Left ventricle myocardium superior (tissue), 1 donor: ENCODE measurements around the gene STH. TPM values are rescaled to one million over a fixed set of nuclear protein-coding genes. Genes with fewer than 3 reads are reported as not detected.
A peak's percentile ranks its signal among the peaks of the same experiment; 100 is the strongest.
"Not testable (repeated sequence)": the region's sequence is repeated elsewhere in the genome, so short reads cannot be mapped to it uniquely, and the experiment has no call there.

Experiments used
- ATAC-seq: fragments of 200-7000 bp; cut with Tn5 transposase; one replicate; pipeline ENCODE4 v1.9.1; 2020; ENCODE audit warnings: mild to moderate bottlenecking, moderate library complexity
- DNase-seq: peaks from one replicate; pipeline ENCODE4 v3.0.0-alpha.2; 2020
- intact Hi-C: fragments of 100-400 bp; cut with micrococcal nuclease; formaldehyde crosslinking; loops from one replicate; pipeline ENCODE4 v1.11.0; 2022
- total RNA-seq: library from RNA; stranded (reverse); fragmentation: NEBNext Ultra II Directional; extraction: Animal tissue kit (Norgen Biotek cat#: 25700); gene quantifications from one replicate; pipeline ENCODE4 v1.2.1, GENCODE V29; 2021
- donor health status: DM: no; HTN: yes; CAD: no; lungs with severe emphysema.

Gene STH
- total RNA-seq, 1 donor from 2014 or later: not detected

DNA sequence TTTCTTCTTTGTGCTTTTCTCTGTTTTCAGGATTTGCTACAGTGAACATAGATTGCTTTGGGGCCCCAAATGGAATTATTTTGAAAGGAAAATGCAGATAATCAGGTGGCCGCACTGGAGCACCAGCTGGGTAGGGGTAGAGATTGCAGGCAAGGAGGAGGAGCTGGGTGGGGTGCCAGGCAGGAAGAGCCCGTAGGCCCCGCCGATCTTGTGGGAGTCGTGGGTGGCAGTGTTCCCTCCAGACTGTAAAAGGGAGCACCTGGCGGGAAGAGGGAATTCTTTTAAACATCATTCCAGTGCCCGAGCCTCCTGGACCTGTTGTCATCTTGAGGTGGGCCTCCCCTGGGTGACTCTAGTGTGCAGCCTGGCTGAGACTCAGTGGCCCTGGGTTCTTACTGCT, 1.2 kb downstream of the STH start:
- ATAC-seq (no peak), DNase-seq (no peak)
- intact Hi-C loops: loop anchor here (10.0 kb wide), 1 partner anchor 215 kb away; no protein-coding TSS in a partner anchor

DNA sequence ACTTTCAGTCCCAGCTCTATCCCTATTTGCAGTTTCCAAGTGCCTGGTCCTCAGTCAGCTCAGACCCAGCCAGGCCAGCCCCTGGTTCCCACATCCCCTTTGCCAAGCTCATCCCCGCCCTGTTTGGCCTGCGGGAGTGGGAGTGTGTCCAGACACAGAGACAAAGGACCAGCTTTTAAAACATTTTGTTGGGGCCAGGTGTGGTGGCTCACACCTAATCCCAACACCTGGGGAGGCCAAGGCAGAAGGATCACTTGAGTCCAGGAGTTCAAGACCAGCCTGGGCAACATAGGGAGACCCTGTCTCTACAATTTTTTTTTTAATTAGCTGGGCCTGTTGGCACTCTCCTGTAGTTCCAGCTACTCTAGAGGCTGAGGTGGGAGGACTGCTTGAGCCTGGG, 1.7 kb downstream of the STH start:
- ATAC-seq: no peak

DNA sequence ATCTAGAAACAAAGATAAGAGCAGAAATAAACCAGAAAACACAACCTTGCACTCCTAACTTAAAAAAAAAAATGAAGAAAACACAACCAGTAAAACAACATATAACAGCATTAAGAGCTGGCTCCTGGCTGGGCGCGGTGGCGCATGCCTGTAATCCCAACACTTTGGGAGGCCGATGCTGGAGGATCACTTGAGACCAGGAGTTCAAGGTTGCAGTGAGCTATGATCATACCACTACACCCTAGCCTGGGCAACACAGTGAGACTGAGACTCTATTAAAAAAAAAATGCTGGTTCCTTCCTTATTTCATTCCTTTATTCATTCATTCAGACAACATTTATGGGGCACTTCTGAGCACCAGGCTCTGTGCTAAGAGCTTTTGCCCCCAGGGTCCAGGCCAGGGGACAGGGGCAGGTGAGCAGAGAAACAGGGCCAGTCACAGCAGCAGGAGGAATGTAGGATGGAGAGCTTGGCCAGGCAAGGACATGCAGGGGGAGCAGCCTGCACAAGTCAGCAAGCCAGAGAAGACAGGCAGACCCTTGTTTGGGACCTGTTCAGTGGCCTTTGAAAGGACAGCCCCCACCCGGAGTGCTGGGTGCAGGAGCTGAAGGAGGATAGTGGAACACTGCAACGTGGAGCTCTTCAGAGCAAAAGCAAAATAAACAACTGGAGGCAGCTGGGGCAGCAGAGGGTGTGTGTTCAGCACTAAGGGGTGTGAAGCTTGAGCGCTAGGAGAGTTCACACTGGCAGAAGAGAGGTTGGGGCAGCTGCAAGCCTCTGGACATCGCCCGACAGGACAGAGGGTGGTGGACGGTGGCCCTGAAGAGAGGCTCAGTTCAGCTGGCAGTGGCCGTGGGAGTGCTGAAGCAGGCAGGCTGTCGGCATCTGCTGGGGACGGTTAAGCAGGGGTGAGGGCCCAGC, 2.6 kb downstream of the STH start:
- DNase-seq: no peak
- intact Hi-C loops: loop anchor here (10.0 kb wide), 1 partner anchor 213 kb away; no protein-coding TSS in a partner anchor
- ATAC-seq: no peak

More for the DNA sequence above, 1.7 kb downstream of the STH start:
- intact Hi-C loops: loop anchor here (10.0 kb wide), 1 partner anchor 214 kb away; no protein-coding TSS in a partner anchor
- no peak for DNase-seq

DNA sequence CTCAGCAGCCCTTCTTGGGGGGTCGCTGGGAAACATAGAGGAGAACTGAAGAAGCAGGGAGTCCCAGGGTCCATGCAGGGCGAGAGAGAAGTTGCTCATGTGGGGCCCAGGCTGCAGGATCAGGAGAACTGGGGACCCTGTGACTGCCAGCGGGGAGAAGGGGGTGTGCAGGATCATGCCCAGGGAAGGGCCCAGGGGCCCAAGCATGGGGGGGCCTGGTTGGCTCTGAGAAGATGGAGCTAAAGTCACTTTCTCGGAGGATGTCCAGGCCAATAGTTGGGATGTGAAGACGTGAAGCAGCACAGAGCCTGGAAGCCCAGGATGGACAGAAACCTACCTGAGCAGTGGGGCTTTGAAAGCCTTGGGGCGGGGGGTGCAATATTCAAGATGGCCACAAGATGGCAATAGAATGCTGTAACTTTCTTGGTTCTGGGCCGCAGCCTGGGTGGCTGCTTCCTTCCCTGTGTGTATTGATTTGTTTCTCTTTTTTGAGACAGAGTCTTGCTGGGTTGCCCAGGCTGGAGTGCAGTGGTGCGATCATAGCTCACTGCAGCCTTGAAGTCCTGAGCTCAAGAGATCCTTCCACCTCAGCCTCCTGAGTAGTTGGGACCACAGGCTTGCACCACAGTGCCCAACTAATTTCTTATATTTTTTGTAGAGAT, 3.4 kb downstream of the STH start:
- intact Hi-C loops: loop anchor here (10.0 kb wide), 1 partner anchor 212 kb away; no protein-coding TSS in a partner anchor
- ATAC-seq: peak; percentile 84
- peak; percentile 61 for DNase-seq

DNA sequence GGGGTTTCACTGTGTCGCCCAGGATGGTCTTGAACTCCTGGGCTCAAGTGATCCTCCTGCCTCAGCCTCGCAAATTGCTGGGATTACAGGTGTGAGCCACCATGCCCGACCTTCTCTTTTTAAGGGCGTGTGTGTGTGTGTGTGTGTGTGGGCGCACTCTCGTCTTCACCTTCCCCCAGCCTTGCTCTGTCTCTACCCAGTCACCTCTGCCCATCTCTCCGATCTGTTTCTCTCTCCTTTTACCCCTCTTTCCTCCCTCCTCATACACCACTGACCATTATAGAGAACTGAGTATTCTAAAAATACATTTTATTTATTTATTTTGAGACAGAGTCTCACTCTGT, 3.9 kb downstream of the STH start:
- DNase-seq: no peak
- intact Hi-C loops: loop anchor here (10.0 kb wide), 1 partner anchor 212 kb away; no protein-coding TSS in a partner anchor
- ATAC-seq: peak; percentile 14

DNA sequence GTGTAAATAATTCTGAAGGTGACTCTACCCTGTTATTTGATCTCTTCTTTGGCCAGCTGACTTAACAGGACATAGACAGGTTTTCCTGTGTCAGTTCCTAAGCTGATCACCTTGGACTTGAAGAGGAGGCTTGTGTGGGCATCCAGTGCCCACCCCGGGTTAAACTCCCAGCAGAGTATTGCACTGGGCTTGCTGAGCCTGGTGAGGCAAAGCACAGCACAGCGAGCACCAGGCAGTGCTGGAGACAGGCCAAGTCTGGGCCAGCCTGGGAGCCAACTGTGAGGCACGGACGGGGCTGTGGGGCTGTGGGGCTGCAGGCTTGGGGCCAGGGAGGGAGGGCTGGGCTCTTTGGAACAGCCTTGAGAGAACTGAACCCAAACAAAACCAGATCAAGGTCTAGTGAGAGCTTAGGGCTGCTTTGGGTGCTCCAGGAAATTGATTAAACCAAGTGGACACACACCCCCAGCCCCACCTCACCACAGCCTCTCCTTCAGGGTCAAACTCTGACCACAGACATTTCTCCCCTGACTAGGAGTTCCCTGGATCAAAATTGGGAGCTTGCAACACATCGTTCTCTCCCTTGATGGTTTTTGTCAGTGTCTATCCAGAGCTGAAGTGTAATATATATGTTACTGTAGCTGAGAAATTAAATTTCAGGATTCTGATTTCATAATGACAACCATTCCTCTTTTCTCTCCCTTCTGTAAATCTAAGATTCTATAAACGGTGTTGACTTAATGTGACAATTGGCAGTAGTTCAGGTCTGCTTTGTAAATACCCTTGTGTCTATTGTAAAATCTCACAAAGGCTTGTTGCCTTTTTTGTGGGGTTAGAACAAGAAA, 5.1 kb downstream of the STH start:
- DNase-seq (peak; percentile 71), ATAC-seq (peak; percentile 79)
- intact Hi-C loops: loop anchor here (10.0 kb wide), 1 partner anchor 211 kb away; no protein-coding TSS in a partner anchor

DNA sequence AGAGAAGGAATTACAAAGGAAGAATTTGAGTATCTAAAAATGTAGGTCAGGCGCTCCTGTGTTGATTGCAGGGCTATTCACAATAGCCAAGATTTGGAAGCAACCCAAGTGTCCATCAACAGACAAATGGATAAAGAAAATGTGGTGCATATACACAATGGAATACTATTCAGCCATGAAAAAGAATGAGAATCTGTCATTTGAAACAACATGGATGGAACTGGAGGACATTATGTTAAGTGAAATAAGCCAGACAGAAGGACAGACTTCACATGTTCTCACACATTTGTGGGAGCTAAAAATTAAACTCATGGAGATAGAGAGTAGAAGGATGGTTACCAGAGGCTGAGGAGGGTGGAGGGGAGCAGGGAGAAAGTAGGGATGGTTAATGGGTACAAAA, 7.0 kb downstream of the STH start:
- ATAC-seq, DNase-seq: not testable (repeated sequence)
- intact Hi-C loops: loop anchor here (10.0 kb wide), 1 partner anchor 209 kb away; no protein-coding TSS in a partner anchor

DNA sequence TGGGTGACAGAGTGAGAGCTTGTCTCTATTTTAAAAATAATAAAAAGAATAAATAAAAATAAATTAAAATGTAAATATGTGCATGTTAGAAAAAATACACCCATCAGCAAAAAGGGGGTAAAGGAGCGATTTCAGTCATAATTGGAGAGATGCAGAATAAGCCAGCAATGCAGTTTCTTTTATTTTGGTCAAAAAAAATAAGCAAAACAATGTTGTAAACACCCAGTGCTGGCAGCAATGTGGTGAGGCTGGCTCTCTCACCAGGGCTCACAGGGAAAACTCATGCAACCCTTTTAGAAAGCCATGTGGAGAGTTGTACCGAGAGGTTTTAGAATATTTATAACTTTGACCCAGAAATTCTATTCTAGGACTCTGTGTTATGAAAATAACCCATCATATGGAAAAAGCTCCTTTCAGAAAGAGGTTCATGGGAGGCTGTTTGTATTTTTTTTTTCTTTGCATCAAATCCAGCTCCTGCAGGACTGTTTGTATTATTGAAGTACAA, 8.5 kb downstream of the STH start:
- intact Hi-C loops: loop anchor here (10.0 kb wide), 1 partner anchor 207 kb away; no protein-coding TSS in a partner anchor
- ATAC-seq (no peak), DNase-seq (no peak)

DNA sequence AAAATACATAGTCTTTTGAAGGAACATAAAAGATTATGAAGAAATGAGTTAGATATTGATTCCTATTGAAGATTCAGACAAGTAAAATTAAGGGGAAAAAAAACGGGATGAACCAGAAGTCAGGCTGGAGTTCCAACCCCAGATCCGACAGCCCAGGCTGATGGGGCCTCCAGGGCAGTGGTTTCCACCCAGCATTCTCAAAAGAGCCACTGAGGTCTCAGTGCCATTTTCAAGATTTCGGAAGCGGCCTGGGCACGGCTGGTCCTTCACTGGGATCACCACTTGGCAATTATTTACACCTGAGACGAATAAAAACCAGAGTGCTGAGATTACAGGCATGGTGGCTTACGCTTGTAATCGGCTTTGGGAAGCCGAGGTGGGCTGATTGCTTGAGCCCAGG, 9.5 kb downstream of the STH start:
- no peak for DNase-seq
- ATAC-seq: no peak
- intact Hi-C loops: loop anchor here (10.0 kb wide), 1 partner anchor 206 kb away; no protein-coding TSS in a partner anchor

DNA sequence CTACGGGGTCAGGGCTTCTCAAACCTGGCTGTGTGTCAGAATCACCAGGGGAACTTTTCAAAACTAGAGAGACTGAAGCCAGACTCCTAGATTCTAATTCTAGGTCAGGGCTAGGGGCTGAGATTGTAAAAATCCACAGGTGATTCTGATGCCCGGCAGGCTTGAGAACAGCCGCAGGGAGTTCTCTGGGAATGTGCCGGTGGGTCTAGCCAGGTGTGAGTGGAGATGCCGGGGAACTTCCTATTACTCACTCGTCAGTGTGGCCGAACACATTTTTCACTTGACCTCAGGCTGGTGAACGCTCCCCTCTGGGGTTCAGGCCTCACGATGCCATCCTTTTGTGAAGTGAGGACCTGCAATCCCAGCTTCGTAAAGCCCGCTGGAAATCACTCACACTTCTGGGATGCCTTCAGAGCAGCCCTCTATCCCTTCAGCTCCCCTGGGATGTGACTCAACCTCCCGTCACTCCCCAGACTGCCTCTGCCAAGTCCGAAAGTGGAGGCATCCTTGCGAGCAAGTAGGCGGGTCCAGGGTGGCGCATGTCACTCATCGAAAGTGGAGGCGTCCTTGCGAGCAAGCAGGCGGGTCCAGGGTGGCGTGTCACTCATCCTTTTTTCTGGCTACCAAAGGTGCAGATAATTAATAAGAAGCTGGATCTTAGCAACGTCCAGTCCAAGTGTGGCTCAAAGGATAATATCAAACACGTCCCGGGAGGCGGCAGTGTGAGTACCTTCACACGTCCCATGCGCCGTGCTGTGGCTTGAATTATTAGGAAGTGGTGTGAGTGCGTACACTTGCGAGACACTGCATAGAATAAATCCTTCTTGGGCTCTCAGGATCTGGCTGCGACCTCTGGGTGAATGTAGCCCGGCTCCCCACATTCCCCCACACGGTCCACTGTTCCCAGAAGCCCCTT, 10.9 kb downstream of the STH start:
- ATAC-seq (no peak), DNase-seq (no peak)
- intact Hi-C loops: loop anchor here (10.0 kb wide), 1 partner anchor 205 kb away; no protein-coding TSS in a partner anchor

DNA sequence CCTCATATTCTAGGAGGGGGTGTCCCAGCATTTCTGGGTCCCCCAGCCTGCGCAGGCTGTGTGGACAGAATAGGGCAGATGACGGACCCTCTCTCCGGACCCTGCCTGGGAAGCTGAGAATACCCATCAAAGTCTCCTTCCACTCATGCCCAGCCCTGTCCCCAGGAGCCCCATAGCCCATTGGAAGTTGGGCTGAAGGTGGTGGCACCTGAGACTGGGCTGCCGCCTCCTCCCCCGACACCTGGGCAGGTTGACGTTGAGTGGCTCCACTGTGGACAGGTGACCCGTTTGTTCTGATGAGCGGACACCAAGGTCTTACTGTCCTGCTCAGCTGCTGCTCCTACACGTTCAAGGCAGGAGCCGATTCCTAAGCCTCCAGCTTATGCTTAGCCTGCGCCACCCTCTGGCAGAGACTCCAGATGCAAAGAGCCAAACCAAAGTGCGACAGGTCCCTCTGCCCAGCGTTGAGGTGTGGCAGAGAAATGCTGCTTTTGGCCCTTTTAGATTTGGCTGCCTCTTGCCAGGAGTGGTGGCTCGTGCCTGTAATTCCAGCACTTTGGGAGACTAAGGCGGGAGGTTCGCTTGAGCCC, 11.6 kb downstream of the STH start:
- no peak for ATAC-seq
- DNase-seq: no peak
- intact Hi-C loops: no loop called here

DNA sequence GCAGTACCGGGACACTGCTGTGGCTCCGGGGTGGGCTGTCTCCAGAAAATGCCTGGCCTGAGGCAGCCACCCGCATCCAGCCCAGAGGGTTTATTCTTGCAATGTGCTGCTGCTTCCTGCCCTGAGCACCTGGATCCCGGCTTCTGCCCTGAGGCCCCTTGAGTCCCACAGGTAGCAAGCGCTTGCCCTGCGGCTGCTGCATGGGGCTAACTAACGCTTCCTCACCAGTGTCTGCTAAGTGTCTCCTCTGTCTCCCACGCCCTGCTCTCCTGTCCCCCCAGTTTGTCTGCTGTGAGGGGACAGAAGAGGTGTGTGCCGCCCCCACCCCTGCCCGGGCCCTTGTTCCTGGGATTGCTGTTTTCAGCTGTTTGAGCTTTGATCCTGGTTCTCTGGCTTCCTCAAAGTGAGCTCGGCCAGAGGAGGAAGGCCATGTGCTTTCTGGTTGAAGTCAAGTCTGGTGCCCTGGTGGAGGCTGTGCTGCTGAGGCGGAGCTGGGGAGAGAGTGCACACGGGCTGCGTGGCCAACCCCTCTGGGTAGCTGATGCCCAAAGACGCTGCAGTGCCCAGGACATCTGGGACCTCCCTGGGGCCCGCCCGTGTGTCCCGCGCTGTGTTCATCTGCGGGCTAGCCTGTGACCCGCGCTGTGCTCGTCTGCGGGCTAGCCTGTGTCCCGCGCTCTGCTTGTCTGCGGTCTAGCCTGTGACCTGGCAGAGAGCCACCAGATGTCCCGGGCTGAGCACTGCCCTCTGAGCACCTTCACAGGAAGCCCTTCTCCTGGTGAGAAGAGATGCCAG, 12.9 kb downstream of the STH start:
- DNase-seq: no peak
- intact Hi-C loops: no loop called here
- no peak for ATAC-seq

DNA sequence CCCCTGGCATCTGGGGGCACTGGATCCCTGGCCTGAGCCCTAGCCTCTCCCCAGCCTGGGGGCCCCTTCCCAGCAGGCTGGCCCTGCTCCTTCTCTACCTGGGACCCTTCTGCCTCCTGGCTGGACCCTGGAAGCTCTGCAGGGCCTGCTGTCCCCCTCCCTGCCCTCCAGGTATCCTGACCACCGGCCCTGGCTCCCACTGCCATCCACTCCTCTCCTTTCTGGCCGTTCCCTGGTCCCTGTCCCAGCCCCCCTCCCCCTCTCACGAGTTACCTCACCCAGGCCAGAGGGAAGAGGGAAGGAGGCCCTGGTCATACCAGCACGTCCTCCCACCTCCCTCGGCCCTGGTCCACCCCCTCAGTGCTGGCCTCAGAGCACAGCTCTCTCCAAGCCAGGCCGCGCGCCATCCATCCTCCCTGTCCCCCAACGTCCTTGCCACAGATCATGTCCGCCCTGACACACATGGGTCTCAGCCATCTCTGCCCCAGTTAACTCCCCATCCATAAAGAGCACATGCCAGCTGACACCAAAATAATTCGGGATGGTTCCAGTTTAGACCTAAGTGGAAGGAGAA, 13.5 kb downstream of the STH start:
- intact Hi-C loops: no loop called here
- ATAC-seq (no peak), DNase-seq (no peak)

DNA sequence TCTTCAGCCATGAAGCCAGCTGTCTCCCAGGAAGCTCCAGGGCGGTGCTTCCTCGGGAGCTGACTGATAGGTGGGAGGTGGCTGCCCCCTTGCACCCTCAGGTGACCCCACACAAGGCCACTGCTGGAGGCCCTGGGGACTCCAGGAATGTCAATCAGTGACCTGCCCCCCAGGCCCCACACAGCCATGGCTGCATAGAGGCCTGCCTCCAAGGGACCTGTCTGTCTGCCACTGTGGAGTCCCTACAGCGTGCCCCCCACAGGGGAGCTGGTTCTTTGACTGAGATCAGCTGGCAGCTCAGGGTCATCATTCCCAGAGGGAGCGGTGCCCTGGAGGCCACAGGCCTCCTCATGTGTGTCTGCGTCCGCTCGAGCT, 14.1 kb downstream of the STH start:
- intact Hi-C loops: no loop called here
- ATAC-seq: no peak
- no peak for DNase-seq

DNA sequence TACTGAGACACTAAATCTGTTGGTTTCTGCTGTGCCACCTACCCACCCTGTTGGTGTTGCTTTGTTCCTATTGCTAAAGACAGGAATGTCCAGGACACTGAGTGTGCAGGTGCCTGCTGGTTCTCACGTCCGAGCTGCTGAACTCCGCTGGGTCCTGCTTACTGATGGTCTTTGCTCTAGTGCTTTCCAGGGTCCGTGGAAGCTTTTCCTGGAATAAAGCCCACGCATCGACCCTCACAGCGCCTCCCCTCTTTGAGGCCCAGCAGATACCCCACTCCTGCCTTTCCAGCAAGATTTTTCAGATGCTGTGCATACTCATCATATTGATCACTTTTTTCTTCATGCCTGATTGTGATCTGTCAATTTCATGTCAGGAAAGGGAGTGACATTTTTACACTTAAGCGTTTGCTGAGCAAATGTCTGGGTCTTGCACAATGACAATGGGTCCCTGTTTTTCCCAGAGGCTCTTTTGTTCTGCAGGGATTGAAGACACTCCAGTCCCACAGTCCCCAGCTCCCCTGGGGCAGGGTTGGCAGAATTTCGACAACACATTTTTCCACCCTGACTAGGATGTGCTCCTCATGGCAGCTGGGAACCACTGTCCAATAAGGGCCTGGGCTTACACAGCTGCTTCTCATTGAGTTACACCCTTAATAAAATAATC, 14.6 kb downstream of the STH start:
- ATAC-seq: no peak
- intact Hi-C loops: no loop called here
- DNase-seq: no peak

DNA sequence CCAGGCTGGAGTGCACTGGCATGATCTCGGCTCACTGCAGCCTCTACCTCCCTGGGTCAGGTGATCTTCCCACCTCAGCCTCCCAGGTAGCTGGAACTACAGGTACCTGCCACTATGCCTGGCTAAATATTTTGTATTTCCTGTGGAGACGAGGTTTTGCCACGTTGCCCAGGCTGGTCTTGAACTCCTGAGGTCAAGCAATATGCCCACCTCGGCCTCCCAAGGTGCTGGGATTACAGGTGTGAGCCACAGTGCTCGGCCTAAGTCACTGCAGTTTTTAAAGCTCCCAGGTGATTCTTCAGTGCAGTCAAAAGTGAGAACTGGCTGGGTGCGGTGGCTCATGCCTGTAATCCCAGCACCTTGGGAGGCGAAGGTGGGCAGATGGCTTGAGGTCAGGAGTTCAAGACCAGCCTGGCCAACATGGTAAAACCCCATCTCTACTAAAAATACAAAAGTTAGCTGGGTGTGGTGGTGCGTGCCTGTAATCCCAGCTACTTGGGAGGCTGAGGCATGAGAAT, 20.4 kb downstream of the STH start:
- DNase-seq, intact Hi-C loops, ATAC-seq: not testable (repeated sequence)
